HG02763 (cell line): ENCODE results near the gene C1QTNF6.

Source experiments
- ATAC-seq: cut with Tn5 transposase; IDR thresholded peaks from one replicate; pipeline ENCODE4 v1.9.1; 2021; ENCODE audit warnings: mild to moderate bottlenecking, moderate library complexity; ENCODE audit not compliant: unreplicated experiment

Gene C1QTNF6

DNA sequence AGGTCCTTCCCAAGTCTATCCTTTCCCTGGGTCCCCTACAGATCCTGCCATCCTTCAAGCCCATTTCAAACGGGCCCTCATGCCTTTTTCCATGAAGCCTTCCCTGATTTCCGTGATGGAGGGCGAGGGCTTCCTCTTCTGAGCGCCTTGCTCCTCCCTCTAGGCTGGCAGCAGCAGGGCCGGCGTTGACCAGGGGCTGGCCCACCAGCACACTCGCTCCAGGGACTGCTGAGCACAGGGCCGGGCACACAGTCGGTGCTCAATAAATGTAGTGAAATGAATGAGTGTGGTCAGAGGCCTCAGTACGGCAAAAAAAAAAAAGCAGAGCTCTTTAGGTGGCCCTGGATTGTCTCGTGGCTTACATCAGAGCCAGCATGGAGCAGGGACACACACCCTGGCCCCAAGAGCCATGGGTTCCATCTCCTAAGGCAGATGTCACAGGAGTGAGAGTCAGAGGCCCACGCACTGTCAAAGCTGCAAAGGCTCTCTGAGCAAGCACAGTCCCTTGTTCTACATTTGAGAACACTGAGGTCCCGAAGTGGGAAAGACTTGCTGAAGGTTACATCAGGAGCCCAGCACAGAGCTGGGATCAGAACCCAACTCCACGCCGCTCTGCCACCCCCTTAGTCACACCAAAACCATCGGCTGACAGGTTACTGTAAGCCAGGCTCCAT, 41.4 kb downstream of the C1QTNF6 start:
- ATAC-seq = no peak

DNA sequence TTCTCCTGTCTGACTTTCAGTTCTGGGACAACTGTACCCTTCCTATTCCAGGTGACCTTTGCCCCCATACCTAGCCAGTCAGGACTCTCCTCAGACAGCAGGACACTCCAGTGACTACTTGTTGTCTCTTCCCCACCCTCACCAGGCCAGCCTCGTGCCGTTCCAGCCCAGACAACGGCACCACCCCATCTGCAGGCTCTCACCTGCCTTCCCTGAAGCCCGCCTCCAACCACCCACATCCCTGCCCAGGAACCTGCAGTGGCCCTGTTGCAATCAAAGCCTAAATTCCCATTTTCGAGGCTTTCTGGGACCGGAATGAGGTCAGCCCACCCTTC, 42.0 kb downstream of the C1QTNF6 start:
- ATAC-seq = no peak

GRCh38 chr22:37145180-37146050, 42.6 kb downstream of the C1QTNF6 start:
- ATAC-seq = no peak

DNA sequence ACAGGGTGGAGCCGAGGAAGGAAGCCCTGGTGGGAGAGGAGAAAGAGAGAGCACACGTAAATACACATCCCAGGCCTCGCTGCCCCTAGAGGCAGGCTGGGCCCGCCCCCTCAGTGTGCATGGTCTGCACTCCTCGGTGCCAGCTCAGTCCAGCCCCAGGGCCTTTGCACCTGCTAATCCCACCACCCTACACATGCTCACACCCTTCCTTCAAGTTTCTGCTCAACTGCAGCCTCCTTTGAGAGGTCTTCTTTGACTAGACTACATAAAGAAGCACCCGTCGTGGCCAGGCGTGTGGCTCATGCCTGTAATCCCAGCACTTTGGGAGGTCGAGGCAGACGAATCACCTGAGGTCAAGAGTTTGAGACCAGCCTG, 43.9 kb downstream of the C1QTNF6 start:
- no peak for ATAC-seq

DNA sequence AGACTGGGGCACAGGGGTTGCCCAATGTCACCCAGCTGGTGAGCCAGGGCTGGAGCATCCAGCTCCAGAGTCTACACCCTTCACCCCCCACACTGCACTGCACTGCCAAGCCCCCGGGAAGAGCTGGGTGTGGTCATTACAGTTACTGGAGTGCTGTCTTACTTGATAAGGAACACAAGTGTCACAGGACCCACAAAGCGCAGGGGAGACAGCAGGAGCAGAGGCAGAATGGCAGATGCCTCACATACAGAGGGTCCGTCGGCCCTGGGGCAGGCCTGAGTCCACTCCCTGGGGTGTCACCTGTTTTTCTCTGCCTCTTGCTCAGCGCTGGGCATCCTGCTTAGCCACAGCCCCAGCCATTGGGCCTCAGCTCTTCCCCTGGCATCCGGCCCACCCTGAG, 46.1 kb downstream of the C1QTNF6 start:
- ATAC-seq = no peak

- no peak for ATAC-seq
Measured at GRCh38 chr22:37141476-37141875, 46.6 kb downstream of the C1QTNF6 start.

GRCh38 chr22:37140686-37141323, 47.2 kb downstream of the C1QTNF6 start:
- ATAC-seq = no peak

DNA sequence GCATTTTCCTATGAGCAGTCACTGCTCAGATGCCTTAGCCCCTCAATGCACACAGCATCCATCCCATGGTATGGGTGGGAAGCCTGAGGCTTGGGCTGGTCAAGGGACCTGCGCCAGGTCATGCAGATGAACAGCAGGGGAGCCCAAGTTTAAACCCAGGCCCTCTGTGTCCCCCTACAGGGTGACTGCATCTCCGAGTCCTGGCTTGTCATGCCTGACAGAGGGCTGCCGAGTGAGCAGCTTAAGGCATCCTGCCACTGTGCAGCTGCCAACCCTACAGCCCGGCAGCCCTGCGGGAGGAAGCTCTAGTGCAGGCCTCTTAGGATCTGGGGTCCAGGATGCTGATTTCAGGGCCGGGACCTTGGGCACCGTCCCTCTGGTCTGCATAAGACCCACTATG, 48.3 kb downstream of the C1QTNF6 start:
- ATAC-seq = no peak

DNA sequence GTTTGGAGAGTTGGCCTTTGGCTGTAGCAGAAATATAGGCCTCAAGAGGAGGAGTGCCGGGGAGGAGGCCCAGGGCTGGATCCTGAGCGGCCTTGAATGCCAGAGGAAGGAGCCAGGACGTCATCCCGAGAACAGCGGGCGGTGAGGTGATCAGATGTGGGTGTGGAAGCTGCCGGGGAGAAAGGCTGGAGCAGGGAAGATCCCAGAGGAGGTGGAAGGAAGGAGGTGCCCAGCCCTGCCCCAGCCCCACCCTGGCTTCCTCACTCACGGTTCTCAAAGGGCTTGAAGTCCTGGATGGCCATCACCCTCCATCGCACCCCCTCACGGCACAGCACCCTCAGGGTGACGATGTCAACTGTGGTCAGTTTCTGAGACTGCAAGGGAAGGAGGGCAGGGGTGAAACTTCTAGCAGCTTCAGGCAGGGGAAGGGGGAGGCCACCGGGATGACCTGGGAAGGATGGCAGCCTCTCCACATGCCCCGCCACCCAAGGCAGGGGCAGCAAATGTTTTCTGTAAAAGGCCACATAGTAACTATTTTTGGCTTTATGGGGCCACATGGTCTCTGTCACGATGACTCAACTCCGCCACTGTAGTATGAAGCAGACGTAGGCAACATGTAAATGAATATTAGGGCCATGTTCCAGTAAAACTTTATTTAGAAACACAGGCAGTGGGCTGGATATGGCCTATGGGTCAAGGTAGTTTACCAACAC, 49.0 kb downstream of the C1QTNF6 start:
- ATAC-seq = no peak

- ATAC-seq = no peak
Measured at GRCh38 chr22:37137903-37138665, 50.0 kb downstream of the C1QTNF6 start.

GRCh38 chr22:37137131-37137530, 50.9 kb downstream of the C1QTNF6 start:
- ATAC-seq = no peak

GRCh38 chr22:37135023-37135422, 53.0 kb downstream of the C1QTNF6 start:
- no peak for ATAC-seq

DNA sequence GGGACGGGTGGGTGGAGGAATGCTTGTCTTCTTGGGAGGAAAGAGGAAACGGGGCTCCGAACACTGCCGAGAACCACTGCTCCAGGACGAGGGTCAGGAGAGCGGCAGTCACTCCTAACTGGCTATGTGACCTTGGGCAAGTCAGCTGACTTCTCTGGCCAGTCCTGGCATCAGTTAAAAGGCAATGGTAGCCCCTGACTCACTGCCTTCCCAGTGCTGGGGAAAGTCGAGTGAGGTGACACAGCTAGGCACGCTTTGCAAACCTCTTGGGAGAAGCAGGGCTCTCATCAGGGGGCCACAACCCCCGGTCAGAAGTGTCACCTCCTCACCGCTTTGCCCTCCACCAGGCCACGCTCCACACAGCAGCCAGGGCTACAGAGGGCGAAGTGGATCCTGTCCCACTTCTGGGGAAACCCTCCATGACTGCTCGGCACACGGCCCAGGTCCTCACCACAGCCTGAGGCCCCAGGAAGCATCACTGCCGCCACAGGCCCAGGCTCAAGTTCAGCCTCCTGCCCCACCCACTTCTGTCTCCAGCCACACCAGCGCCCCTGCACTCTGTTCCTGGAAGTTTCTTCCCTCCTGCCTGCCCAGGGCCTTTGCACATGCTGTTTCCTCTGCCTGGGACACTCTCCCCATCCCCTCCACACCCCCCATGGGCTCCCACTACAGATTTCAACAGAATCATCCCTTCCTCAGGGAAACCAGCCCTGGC, 54.6 kb downstream of the C1QTNF6 start:
- ATAC-seq = no peak

GRCh38 chr22:37132773-37133172, 55.3 kb downstream of the C1QTNF6 start:
- ATAC-seq = no peak
